Embryonic facial prominence (tissue), 1 donor: Measurements from ENCODE around the gene ESR2.
"Not testable (repeated sequence)": the region's sequence is repeated elsewhere in the genome, so short reads cannot be mapped to it uniquely, and the experiment has no call there.

Experiments
- DNase-seq: peaks from one replicate; pipeline ENCODE4 v3.0.0-alpha.2; 2016; ENCODE audit errors: extremely low spot score

Gene ESR2

GRCh38 chr14:64221391-64222003 is 72.7 kb downstream of the ESR2 start:
- no peak for DNase-seq

- no peak for DNase-seq
Observed at GRCh38 chr14:64220466-64220865, 73.7 kb downstream of the ESR2 start.

GRCh38 chr14:64220056-64220455 is 74.1 kb downstream of the ESR2 start:
- no peak for DNase-seq

- DNase-seq = no peak
Observed at GRCh38 chr14:64218344-64219240, 75.6 kb downstream of the ESR2 start.

GRCh38 chr14:64217834-64218233 is 76.3 kb downstream of the ESR2 start:
- DNase-seq = no peak

- no peak for DNase-seq
Observed at GRCh38 chr14:64217308-64217707, 76.9 kb downstream of the ESR2 start.

- DNase-seq = no peak
Observed at GRCh38 chr14:64215978-64216377, 78.2 kb downstream of the ESR2 start.

GRCh38 chr14:64215274-64215673 is 78.9 kb downstream of the ESR2 start:
- DNase-seq = no peak

GRCh38 chr14:64213853-64214570 is 80.2 kb downstream of the ESR2 start:
- DNase-seq = no peak

- DNase-seq = no peak
Observed at GRCh38 chr14:64213086-64213485, 81.1 kb downstream of the ESR2 start.

GRCh38 chr14:64212666-64213065 is 81.5 kb downstream of the ESR2 start:
- DNase-seq = no peak

GRCh38 chr14:64210912-64211311 is 83.3 kb downstream of the ESR2 start:
- not testable (repeated sequence) for DNase-seq

GRCh38 chr14:64210216-64210615 is 84.0 kb downstream of the ESR2 start:
- no peak for DNase-seq

GRCh38 chr14:64209444-64210131 is 84.6 kb downstream of the ESR2 start:
- DNase-seq = no peak

- DNase-seq = no peak
Observed at GRCh38 chr14:64208981-64209380, 85.2 kb downstream of the ESR2 start.

GRCh38 chr14:64208261-64208660 is 85.9 kb downstream of the ESR2 start:
- no peak for DNase-seq

- no peak for DNase-seq
Observed at GRCh38 chr14:64203366-64204006, 90.7 kb downstream of the ESR2 start.

- DNase-seq = no peak
Observed at GRCh38 chr14:64202716-64203115, 91.5 kb downstream of the ESR2 start.

GRCh38 chr14:64201921-64202545 is 92.1 kb downstream of the ESR2 start:
- no peak for DNase-seq

GRCh38 chr14:64201296-64201695 is 92.9 kb downstream of the ESR2 start:
- no peak for DNase-seq

- DNase-seq = no peak
Observed at GRCh38 chr14:64200170-64200569, 94.0 kb downstream of the ESR2 start.
